Karpas-422 (cell line): Measurements from ENCODE around the gene SMIM28. TPM values are rescaled to one million over a fixed set of nuclear protein-coding genes. Genes with fewer than 3 reads are reported as not detected.

Experiments
- DNase-seq: peaks from one replicate; pipeline ENCODE4 v3.0.0-alpha.2; 2015
- H2AFZ ChIP-seq: fragments of 200-600 bp; sonication (generic); 2 replicates; pipeline ENCODE4 v1.6.1; 2014; ENCODE audit warnings: antibody characterized with exemption, low read length, mixed read lengths
- H3K27ac ChIP-seq: fragments of 200-600 bp; sonication (generic); 2 replicates; pipeline ENCODE4 v1.5.1; 2014; ENCODE audit warnings: mild to moderate bottlenecking, low read length, moderate library complexity
- H3K27me3 ChIP-seq: fragments of 200-600 bp; sonication (generic); 2 replicates; pipeline ENCODE4 v1.6.1; 2014; ENCODE audit warnings: low read length, mixed read lengths
- H3K36me3 ChIP-seq: fragments of 200-600 bp; sonication (generic); 2 replicates; pipeline ENCODE4 v1.6.1; 2014; ENCODE audit warnings: low read length, mixed read lengths; ENCODE audit not compliant: insufficient read depth
- H3K4me1 ChIP-seq: fragments of 200-600 bp; sonication (generic); 2 replicates; pipeline ENCODE4 v1.6.1; 2014; ENCODE audit warnings: mild to moderate bottlenecking, low read length, mixed read lengths
- H3K4me2 ChIP-seq: fragments of 200-600 bp; sonication (generic); 2 replicates; pipeline ENCODE4 v1.6.1; 2014; ENCODE audit warnings: low read length, low read depth, mild to moderate bottlenecking; ENCODE audit not compliant: poor library complexity, severe bottlenecking
- H3K4me3 ChIP-seq: fragments of 200-600 bp; sonication (generic); 2 replicates; pipeline ENCODE4 v1.5.1; 2014; ENCODE audit warnings: mild to moderate bottlenecking, antibody characterized with exemption, low read length, mixed read lengths
- H3K79me2 ChIP-seq: fragments of 200-600 bp; sonication (generic); 2 replicates; pipeline ENCODE4 v1.6.1; 2014; ENCODE audit warnings: mild to moderate bottlenecking, low read length, mixed read lengths
- H3K9ac ChIP-seq: fragments of 200-600 bp; sonication (generic); 2 replicates; pipeline ENCODE4 v1.6.0; 2014; ENCODE audit warnings: low read length
- H3K9me2 ChIP-seq: fragments of 200-600 bp; sonication (generic), shearing (Covaris generic); replicated peaks from 2 replicates; pipeline ENCODE4 v1.6.0; 2014; ENCODE audit warnings: mild to moderate bottlenecking, low read length, moderate library complexity; ENCODE audit not compliant: insufficient read depth
- H3K9me3 ChIP-seq: fragments of 300-700, 200-600 bp; sonication (generic); 2 replicates; pipeline ENCODE4 v1.6.1; 2014; ENCODE audit warnings: low read length, mixed read lengths
- H4K20me1 ChIP-seq: fragments of 200-600 bp; sonication (generic); 2 replicates; pipeline ENCODE4 v1.6.1; 2014; ENCODE audit warnings: mild to moderate bottlenecking, antibody characterized with exemption, low read length, low read depth; ENCODE audit not compliant: insufficient read depth
- total RNA-seq: library from RNA; depleted of rRNA; stranded (reverse); fragments of >200 nt; shearing (Covaris generic); gene quantifications from 2 replicates; pipeline ENCODE4 v1.2.3, GENCODE V29; 2014; ENCODE audit warnings: low replicate concordance

The SMIM28 gene
- total RNA-seq, 1 experiment from 2014 or later: not detected

DNA sequence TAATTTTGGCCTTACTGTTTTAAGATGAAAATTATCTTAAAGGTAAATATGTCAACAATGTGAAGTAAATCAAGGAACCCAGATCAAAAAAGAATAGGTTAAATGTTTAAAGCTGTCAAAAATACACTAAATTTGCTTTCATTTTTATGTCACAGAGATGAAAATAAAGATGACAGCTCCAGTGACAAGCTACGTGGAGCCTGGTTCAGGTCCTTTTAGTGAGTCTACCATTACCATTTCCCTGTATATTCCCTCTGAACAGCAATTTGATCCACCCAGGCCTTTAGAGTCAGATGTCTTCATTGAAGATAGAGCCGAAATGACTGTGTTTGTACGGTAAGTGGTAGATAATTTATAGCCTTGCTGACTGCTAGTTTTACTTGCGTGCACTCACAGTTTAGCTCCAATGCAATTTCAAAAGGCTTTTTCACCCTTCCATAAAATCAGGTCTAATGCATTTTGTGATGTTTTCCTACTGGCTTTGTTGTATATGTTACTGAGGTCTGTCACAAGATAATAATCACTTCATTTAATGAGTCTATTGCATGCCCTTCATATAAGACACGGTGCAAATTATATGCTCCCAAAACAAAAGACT lies 28.2 kb downstream of the SMIM28 start:
- Histone ChIP-seq H3K79me2 (peaks cover 10% of the 10 kb centered on the region; the same call in 1 of the 2 replicates), H3K4me1 (peaks cover 20% of the 10 kb centered on the region), H3K27me3 (no peaks in the 10 kb centered on the region), H3K36me3 (peaks cover 32% of the 10 kb centered on the region), H3K9ac (peak overlapping the region; percentile 91; the same call in 1 of the 2 replicates), H2AFZ (no peak overlapping the region), H3K27ac (no peak overlapping the region; the same call in 1 of the 2 replicates), H3K9me3 (no peaks in the 10 kb centered on the region), H3K4me3 (peak overlapping the region; percentile 83; the same call in 1 of the 2 replicates), H3K9me2 (no peaks in the 10 kb centered on the region), H4K20me1 (no peaks in the 10 kb centered on the region), H3K4me2 (peak overlapping the region; percentile 95)
- DNase-seq: no peak

- peaks cover 10% of the 10 kb centered on the region; the same call in 1 of the 2 replicates for H3K79me2 ChIP-seq
- H3K4me3 ChIP-seq: no peak overlapping the region
- no peak overlapping the region; the same call in 1 of the 2 replicates for H3K9ac ChIP-seq
- H3K9me3 ChIP-seq: no peaks in the 10 kb centered on the region
- peaks cover 36% of the 10 kb centered on the region for H3K36me3 ChIP-seq
- H3K9me2 ChIP-seq: no peaks in the 10 kb centered on the region
- H4K20me1 ChIP-seq: no peaks in the 10 kb centered on the region
- H3K4me1 ChIP-seq: peaks cover 20% of the 10 kb centered on the region
- no peak overlapping the region for H3K27ac ChIP-seq
- H2AFZ ChIP-seq: no peak overlapping the region
- H3K4me2 ChIP-seq: no peak overlapping the region
- DNase-seq: no peak
- H3K27me3 ChIP-seq: no peaks in the 10 kb centered on the region
These were observed 28.7 kb downstream of the SMIM28 start for GRCh38 chr6:138406443-138406842.

GRCh38 chr6:138410048-138410735 lies 32.5 kb downstream of the SMIM28 start:
- Histone ChIP-seq H4K20me1 (no peaks in the 10 kb centered on the region), H2AFZ (no peak overlapping the region), H3K9me2 (no peaks in the 10 kb centered on the region), H3K4me2 (no peak overlapping the region), H3K9ac (no peak overlapping the region), H3K4me3 (no peak overlapping the region), H3K27ac (no peak overlapping the region), H3K27me3 (no peaks in the 10 kb centered on the region), H3K4me1 (peaks cover 9% of the 10 kb centered on the region), H3K36me3 (peaks cover 47% of the 10 kb centered on the region), H3K79me2 (peaks cover 2% of the 10 kb centered on the region; the same call in 1 of the 2 replicates), H3K9me3 (no peaks in the 10 kb centered on the region)
- DNase-seq: no peak

DNA sequence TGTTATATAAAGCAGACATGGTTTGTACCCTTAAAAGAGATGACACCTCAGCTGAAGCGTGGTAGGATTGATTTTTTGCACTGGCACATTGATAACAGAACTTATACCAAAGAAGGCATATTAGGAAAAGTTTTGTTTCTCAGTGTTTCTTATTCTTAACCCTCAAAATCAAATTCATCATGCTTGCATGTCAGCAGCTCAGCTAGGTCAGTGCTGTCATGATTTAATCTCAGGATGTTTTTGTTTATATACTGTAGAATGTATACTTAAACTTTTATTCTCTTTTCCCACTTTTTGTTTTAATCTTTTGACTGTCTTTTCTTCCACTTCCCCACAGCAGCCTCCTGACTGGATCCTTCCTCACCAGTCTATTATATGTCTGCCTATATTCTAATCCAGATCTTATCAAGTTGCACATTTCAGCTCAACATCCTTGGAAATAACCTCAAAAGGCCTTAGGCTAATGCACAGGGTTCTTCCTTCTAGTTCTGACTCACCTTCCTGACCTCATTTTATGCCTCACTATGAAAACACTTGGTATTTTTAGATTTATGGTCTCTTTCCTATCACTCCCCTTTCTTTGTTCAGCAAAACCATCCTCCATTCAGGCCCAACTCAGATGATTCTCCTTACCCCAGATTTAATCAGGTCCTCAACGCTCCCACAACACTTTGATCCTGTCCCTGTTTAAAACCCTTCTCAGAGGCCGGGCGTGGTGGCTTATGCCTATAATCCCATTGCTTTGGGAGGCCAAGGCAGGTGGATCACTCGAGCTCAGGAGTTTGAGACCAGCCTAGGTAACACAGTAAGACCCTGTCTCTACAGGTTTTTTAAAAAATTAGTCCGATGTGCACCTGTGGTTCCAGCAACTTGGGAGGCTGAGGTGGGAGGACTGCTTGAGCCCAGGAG lies 33.5 kb downstream of the SMIM28 start:
- H3K9me2 ChIP-seq: no peaks in the 10 kb centered on the region
- no peak overlapping the region for H3K27ac ChIP-seq
- H3K4me3 ChIP-seq: no peak overlapping the region
- no peak for DNase-seq
- H3K9me3 ChIP-seq: no peaks in the 10 kb centered on the region
- H3K4me2 ChIP-seq: no peak overlapping the region
- H3K27me3 ChIP-seq: no peaks in the 10 kb centered on the region
- no peaks in the 10 kb centered on the region for H3K79me2 ChIP-seq
- no peak overlapping the region for H2AFZ ChIP-seq
- H4K20me1 ChIP-seq: no peaks in the 10 kb centered on the region
- no peak overlapping the region for H3K9ac ChIP-seq
- H3K4me1 ChIP-seq: no peaks in the 10 kb centered on the region
- H3K36me3 ChIP-seq: peaks cover 42% of the 10 kb centered on the region

DNA sequence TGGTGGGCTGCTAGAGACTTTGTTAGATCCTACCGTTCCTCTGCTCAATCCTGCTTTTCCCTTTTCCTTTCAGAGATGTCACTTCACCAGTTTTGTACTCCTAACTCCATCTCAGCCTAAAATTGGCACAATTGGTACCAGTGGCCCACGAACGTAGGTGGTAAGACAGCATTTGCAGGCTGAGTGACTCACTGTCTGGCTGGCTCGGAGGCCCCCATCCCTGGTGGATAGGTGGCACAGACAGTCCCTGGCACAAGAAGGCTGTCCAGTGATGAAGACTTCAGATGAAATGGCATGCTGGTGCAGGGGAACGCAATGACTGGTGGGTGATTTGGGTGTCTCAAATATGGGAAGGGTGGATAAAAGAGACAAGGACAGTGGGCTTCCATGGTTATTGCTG lies 37.4 kb downstream of the SMIM28 start:
- no peak overlapping the region for H3K4me2 ChIP-seq
- H3K9me2 ChIP-seq: no peaks in the 10 kb centered on the region
- no peak for DNase-seq
- H3K4me1 ChIP-seq: no peaks in the 10 kb centered on the region
- H3K79me2 ChIP-seq: no peaks in the 10 kb centered on the region
- no peak overlapping the region for H3K9ac ChIP-seq
- H2AFZ ChIP-seq: no peak overlapping the region
- H3K9me3 ChIP-seq: no peaks in the 10 kb centered on the region
- no peak overlapping the region for H3K4me3 ChIP-seq
- H3K36me3 ChIP-seq: peaks cover 15% of the 10 kb centered on the region; the same call in 1 of the 2 replicates
- no peaks in the 10 kb centered on the region for H3K27me3 ChIP-seq
- no peaks in the 10 kb centered on the region for H4K20me1 ChIP-seq
- H3K27ac ChIP-seq: no peak overlapping the region

- Histone ChIP-seq H3K4me1 (no peaks in the 10 kb centered on the region), H3K27me3 (no peaks in the 10 kb centered on the region), H3K27ac (no peak overlapping the region), H3K9me3 (no peaks in the 10 kb centered on the region), H3K9ac (no peak overlapping the region), H3K9me2 (no peaks in the 10 kb centered on the region), H4K20me1 (no peaks in the 10 kb centered on the region), H3K79me2 (no peaks in the 10 kb centered on the region), H3K4me3 (no peak overlapping the region), H3K36me3 (peaks cover 14% of the 10 kb centered on the region; the same call in 1 of the 2 replicates), H2AFZ (no peak overlapping the region), H3K4me2 (no peak overlapping the region)
- no peak for DNase-seq
These were observed 38.5 kb downstream of the SMIM28 start for GRCh38 chr6:138416206-138416605.

- H3K4me3 ChIP-seq: no peak overlapping the region
- H2AFZ ChIP-seq: no peak overlapping the region
- no peaks in the 10 kb centered on the region for H3K9me2 ChIP-seq
- H3K4me1 ChIP-seq: no peaks in the 10 kb centered on the region
- no peaks in the 10 kb centered on the region for H3K27me3 ChIP-seq
- H3K9ac ChIP-seq: no peak overlapping the region
- peaks cover 5% of the 10 kb centered on the region; the same call in 1 of the 2 replicates for H3K36me3 ChIP-seq
- H3K79me2 ChIP-seq: no peaks in the 10 kb centered on the region
- no peak for DNase-seq
- no peaks in the 10 kb centered on the region for H3K9me3 ChIP-seq
- no peak overlapping the region for H3K4me2 ChIP-seq
- no peaks in the 10 kb centered on the region for H4K20me1 ChIP-seq
- H3K27ac ChIP-seq: no peak overlapping the region
These were observed 39.9 kb downstream of the SMIM28 start for GRCh38 chr6:138417493-138418117.
